Activated B cell treated with CpG ODN at 0.5 μM for 24 hours (primary cell): ENCODE results near the gene KIAA1671. TPM values are rescaled to one million over a fixed set of nuclear protein-coding genes. Genes with fewer than 3 reads are reported as not detected.

Experiments
- ATAC-seq: fragments of 200-7000 bp; cut with Tn5 transposase; one replicate; pipeline ENCODE4 v1.10.0; 2021; ENCODE audit warnings: low read depth, mild to moderate bottlenecking, moderate library complexity
- CTCF ChIA-PET: fragments of 350-600 bp; sonication (Branson Sonifier 250); formaldehyde crosslinking; loops from one replicate; lab custom pipeline; 2021; ENCODE audit warnings: antibody characterized with exemption; lab: Charles Lee
- POLR2A ChIA-PET: fragments of 350-600 bp; sonication (Branson Sonifier 250); formaldehyde crosslinking; loops from one replicate; lab custom pipeline; 2021; ENCODE audit warnings: antibody characterized with exemption; lab: Charles Lee
- DNase-seq: peaks from one replicate; pipeline ENCODE4 v3.0.0; 2022
- H3K27ac Mint-ChIP-seq: one replicate; pipeline ENCODE4 v1.8.0; 2020; ENCODE audit warnings: mixed read lengths
- H3K27me3 Mint-ChIP-seq: one replicate; pipeline ENCODE4 v1.8.0; 2021; ENCODE audit warnings: mixed read lengths
- H3K36me3 Mint-ChIP-seq: one replicate; pipeline ENCODE4 v1.8.0; 2021; ENCODE audit warnings: low read depth, mixed read lengths
- H3K4me1 Mint-ChIP-seq: one replicate; pipeline ENCODE4 v1.8.0; 2021; ENCODE audit warnings: mixed read lengths
- H3K4me3 Mint-ChIP-seq: one replicate; pipeline ENCODE4 v1.8.0; 2020; ENCODE audit warnings: mild to moderate bottlenecking, mixed read lengths
- H3K9me3 Mint-ChIP-seq: one replicate; pipeline ENCODE4 v1.8.0; 2020; ENCODE audit warnings: mixed read lengths
- CTCF ChIP-seq: fragments of 200-600 bp; IDR thresholded peaks from one replicate; pipeline ENCODE4 v1.8.0; 2022; ENCODE audit warnings: antibody characterized with exemption, mild to moderate bottlenecking
- intact Hi-C: fragments of 100-400 bp; cut with micrococcal nuclease; formaldehyde crosslinking; loops from one replicate; pipeline ENCODE4 v1.15.1; 2024
- total RNA-seq: library from RNA; stranded (reverse); gene quantifications from 2 replicates; pipeline ENCODE4 v1.2.3, GENCODE V29; 2022

Gene KIAA1671
- total RNA-seq, 1 donor from 2014 or later: 0.04 TPM

- POLR2A ChIA-PET: no interaction called here
- intact Hi-C loops: no loop called here
- CTCF ChIA-PET: no interaction called here
- Mint-ChIP-seq H3K9me3 (no peaks in the 10 kb centered on the region), H3K27ac (no peak overlapping the region), H3K27me3 (peaks cover 9% of the 10 kb centered on the region), H3K4me3 (no peak overlapping the region), H3K36me3 (no peaks in the 10 kb centered on the region), H3K4me1 (no peaks in the 10 kb centered on the region)
- ATAC-seq (no peak), DNase-seq (no peak)
- no peak for TF ChIP-seq CTCF
Observed at GRCh38 chr22:24995649-24996180, 43.2 kb downstream of the KIAA1671 start.

GRCh38 chr22:24996420-24996952 lies 44.0 kb downstream of the KIAA1671 start:
- Mint-ChIP-seq H3K36me3 (no peaks in the 10 kb centered on the region), H3K27me3 (peaks cover 9% of the 10 kb centered on the region), H3K27ac (no peak overlapping the region), H3K9me3 (no peaks in the 10 kb centered on the region), H3K4me3 (no peak overlapping the region), H3K4me1 (no peaks in the 10 kb centered on the region)
- TF ChIP-seq CTCF: no peak
- POLR2A ChIA-PET: no interaction called here
- CTCF ChIA-PET: no interaction called here
- ATAC-seq (no peak), DNase-seq (no peak)
- intact Hi-C loops: no loop called here

GRCh38 chr22:24997023-24997422 lies 44.5 kb downstream of the KIAA1671 start:
- TF ChIP-seq CTCF: no peak
- ATAC-seq (no peak), DNase-seq (no peak)
- Mint-ChIP-seq H3K36me3 (no peaks in the 10 kb centered on the region), H3K4me1 (no peaks in the 10 kb centered on the region), H3K27me3 (peaks cover 8% of the 10 kb centered on the region), H3K4me3 (no peak overlapping the region), H3K27ac (no peak overlapping the region), H3K9me3 (no peaks in the 10 kb centered on the region)
- ChIA-PET CTCF (no interaction called here), POLR2A (no interaction called here)
- intact Hi-C loops: no loop called here

- TF ChIP-seq CTCF: no peak
- H3K4me1 Mint-ChIP-seq: no peaks in the 10 kb centered on the region
- ATAC-seq (no peak), DNase-seq (no peak)
- H3K36me3 Mint-ChIP-seq: no peaks in the 10 kb centered on the region
- H3K4me3 Mint-ChIP-seq: no peak overlapping the region
- H3K27me3 Mint-ChIP-seq: peaks cover 7% of the 10 kb centered on the region
- no peak overlapping the region for H3K27ac Mint-ChIP-seq
- intact Hi-C loops: no loop called here
- ChIA-PET CTCF (no interaction called here), POLR2A (no interaction called here)
- H3K9me3 Mint-ChIP-seq: no peaks in the 10 kb centered on the region
Observed at GRCh38 chr22:25000686-25001085, 48.2 kb downstream of the KIAA1671 start.

- Mint-ChIP-seq H3K27me3 (peaks cover 4% of the 10 kb centered on the region), H3K27ac (no peak overlapping the region), H3K4me1 (no peaks in the 10 kb centered on the region), H3K4me3 (no peak overlapping the region), H3K9me3 (no peaks in the 10 kb centered on the region), H3K36me3 (no peaks in the 10 kb centered on the region)
- intact Hi-C loops: no loop called here
- ATAC-seq (no peak), DNase-seq (no peak)
- POLR2A ChIA-PET: no interaction called here
- TF ChIP-seq CTCF: no peak
- CTCF ChIA-PET: no interaction called here
Observed at GRCh38 chr22:25002241-25002985, 49.9 kb downstream of the KIAA1671 start.
